Neural cell (in vitro differentiated cells): ENCODE data around the gene ERBB4. TPM values are rescaled to one million over a fixed set of nuclear protein-coding genes. Genes with fewer than 3 reads are reported as not detected.

ENCODE experiments used
- polyA plus RNA-seq: library from polyadenylated mRNA; depleted of rRNA; stranded (reverse); fragments of >200 nt; gene quantifications from 2 replicates; pipeline ENCODE4 v1.2.3, GENCODE V29; 2014
- small RNA-seq, 3 experiments: library from RNA; depleted of rRNA; stranded (forward); fragments of <200 nt; gene quantifications; one replicate each; pipeline ENCODE3, GENCODE V24; 2012

ERBB4 gene
- polyA plus RNA-seq, 1 donor from 2014 or later, result 0.69 TPM

Small RNAs within 50 kb of the gene (small RNA-seq; reads per million reads assigned to genes)
- 0 reads per million in 3 experiments for gene MIR548F2
- gene RNA5SP119, result 1.0 to 1.2 (median 1.1) reads per million in 3 experiments
